Type B pancreatic cell (in vitro differentiated cells): ENCODE measurements around the gene SMCP. TPM values are rescaled to one million over a fixed set of nuclear protein-coding genes. Genes with fewer than 3 reads are reported as not detected.

Source experiments
- DNase-seq: peaks from one replicate; pipeline ENCODE4 v3.0.0; 2021; ENCODE audit warnings: mixed read lengths; ENCODE audit not compliant: unreplicated experiment; ENCODE audit errors: extremely low spot score
- H3K27ac Mint-ChIP-seq: 2 replicates; pipeline ENCODE4 v1.8.0; 2021; ENCODE audit warnings: mild to moderate bottlenecking, mixed read lengths
- H3K27me3 Mint-ChIP-seq: 2 replicates; pipeline ENCODE4 v1.8.0; 2021; ENCODE audit warnings: mixed read lengths
- H3K36me3 Mint-ChIP-seq: 2 replicates; pipeline ENCODE4 v1.8.0; 2021; ENCODE audit warnings: mixed read lengths
- H3K4me1 Mint-ChIP-seq: one replicate; pipeline ENCODE4 v1.8.0; 2021; ENCODE audit warnings: mixed read lengths; ENCODE audit not compliant: unreplicated experiment
- H3K4me3 Mint-ChIP-seq: 2 replicates; pipeline ENCODE4 v1.8.0; 2021; ENCODE audit warnings: mild to moderate bottlenecking, mixed read lengths
- H3K9me3 Mint-ChIP-seq: 2 replicates; pipeline ENCODE4 v1.8.0; 2021; ENCODE audit warnings: mixed read lengths
- total RNA-seq: library from RNA; stranded (reverse); gene quantifications from 2 replicates; pipeline ENCODE4 v1.2.1, GENCODE V29; 2021; ENCODE audit warnings: low replicate concordance
- TF ChIP-seq, protein P1 (sequence below): fragments of 200-600 bp; sonication (generic); conservative IDR thresholded peaks from 2 replicates; pipeline ENCODE4 v1.5.0; 2021; ENCODE audit warnings: antibody characterized with exemption, mild to moderate bottlenecking

The SMCP gene
- total RNA-seq, 1 donor from 2014 or later = not detected

DNA sequence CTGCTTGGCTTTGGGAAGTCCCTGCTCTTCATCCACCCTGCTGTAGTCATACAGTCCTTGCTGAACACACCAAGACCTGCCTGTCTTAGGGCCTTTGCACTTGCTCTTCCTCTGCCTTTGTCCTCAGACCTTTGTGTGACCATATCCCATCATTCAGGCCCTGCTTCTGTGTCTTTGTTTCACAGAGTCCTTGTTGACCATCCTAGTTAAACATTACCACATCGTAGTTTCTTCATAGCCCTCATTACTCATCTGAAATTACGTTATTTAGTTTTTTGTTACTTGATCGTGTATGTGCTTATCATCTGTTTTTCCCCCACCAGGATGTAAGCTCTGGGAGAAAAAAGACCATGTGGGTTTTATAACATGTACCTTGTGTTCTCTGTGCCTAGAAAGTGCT, 50.5 kb downstream of the SMCP start:
- Mint-ChIP-seq H3K36me3 (no peaks in the 10 kb centered on the region), H3K4me1 (no peaks in the 10 kb centered on the region), H3K4me3 (no peak overlapping the region), H3K27ac (no peak overlapping the region), H3K9me3 (peaks cover 14% of the 10 kb centered on the region), H3K27me3 (no peaks in the 10 kb centered on the region)
- TF ChIP-seq, protein P1, sequence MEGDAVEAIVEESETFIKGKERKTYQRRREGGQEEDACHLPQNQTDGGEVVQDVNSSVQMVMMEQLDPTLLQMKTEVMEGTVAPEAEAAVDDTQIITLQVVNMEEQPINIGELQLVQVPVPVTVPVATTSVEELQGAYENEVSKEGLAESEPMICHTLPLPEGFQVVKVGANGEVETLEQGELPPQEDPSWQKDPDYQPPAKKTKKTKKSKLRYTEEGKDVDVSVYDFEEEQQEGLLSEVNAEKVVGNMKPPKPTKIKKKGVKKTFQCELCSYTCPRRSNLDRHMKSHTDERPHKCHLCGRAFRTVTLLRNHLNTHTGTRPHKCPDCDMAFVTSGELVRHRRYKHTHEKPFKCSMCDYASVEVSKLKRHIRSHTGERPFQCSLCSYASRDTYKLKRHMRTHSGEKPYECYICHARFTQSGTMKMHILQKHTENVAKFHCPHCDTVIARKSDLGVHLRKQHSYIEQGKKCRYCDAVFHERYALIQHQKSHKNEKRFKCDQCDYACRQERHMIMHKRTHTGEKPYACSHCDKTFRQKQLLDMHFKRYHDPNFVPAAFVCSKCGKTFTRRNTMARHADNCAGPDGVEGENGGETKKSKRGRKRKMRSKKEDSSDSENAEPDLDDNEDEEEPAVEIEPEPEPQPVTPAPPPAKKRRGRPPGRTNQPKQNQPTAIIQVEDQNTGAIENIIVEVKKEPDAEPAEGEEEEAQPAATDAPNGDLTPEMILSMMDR = no peak
- no peak for DNase-seq

DNA sequence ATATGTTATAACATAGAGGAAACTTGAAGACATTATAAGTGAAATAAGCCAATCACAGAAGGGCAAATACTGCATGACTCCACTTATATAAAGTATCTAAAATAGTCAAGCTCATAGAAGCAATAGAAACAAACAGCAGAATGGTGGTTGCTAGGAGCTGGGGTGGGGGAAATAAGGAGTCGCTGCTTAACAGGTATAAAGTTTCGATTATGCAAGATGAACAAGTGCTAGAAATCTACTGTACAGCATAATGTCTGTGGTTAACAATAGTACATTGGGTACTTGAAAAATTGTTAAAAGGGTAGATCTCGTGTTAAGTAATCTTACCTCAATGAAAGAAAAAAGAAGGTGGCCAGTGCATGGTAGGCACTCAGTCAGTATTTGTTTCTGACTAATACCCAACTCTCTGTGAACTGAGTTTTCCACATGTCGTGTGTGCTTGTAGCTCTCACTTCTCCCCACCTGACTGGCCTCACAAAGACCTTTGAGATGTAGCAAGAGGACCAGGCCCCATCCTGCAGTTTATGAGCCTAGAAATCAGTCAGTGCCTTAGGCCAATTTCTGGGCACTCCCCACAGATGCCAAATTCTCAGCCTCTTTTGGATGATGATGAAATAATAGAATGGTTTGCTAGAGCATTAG, 54.2 kb downstream of the SMCP start:
- no peaks in the 10 kb centered on the region for H3K4me1 Mint-ChIP-seq
- TF ChIP-seq, protein P1 = no peak
- H3K9me3 Mint-ChIP-seq = peaks cover 14% of the 10 kb centered on the region
- no peak overlapping the region for H3K27ac Mint-ChIP-seq
- no peaks in the 10 kb centered on the region for H3K27me3 Mint-ChIP-seq
- no peaks in the 10 kb centered on the region for H3K36me3 Mint-ChIP-seq
- no peak overlapping the region for H3K4me3 Mint-ChIP-seq
- DNase-seq = no peak

GRCh38 chr1:152933196-152933595, 55.1 kb downstream of the SMCP start:
- Mint-ChIP-seq H3K4me3 (no peak overlapping the region), H3K4me1 (no peaks in the 10 kb centered on the region), H3K36me3 (no peaks in the 10 kb centered on the region), H3K27ac (no peak overlapping the region), H3K9me3 (peaks cover 14% of the 10 kb centered on the region), H3K27me3 (no peaks in the 10 kb centered on the region)
- TF ChIP-seq, protein P1 = no peak
- no peak for DNase-seq

Other genes starting within 250 kb of the SMCP start
- not detected in 2 replicates for gene LCE2D, start 214.9 kb upstream of the SMCP start, total RNA-seq
- gene LCE2C, start 203.0 kb upstream of the SMCP start, total RNA-seq = not detected in 2 replicates
- not detected in 2 replicates for gene LCE2B, start 192.2 kb upstream of the SMCP start, total RNA-seq
- gene LCE2A, start 180.0 kb upstream of the SMCP start, total RNA-seq = not detected in 2 replicates
- not detected in 2 replicates for gene LCE4A, start 170.2 kb upstream of the SMCP start, total RNA-seq
- not detected in 2 replicates for gene KPRP, start 120.3 kb upstream of the SMCP start, total RNA-seq
- gene LCE1F, start 103.2 kb upstream of the SMCP start, total RNA-seq = not detected in 2 replicates
- gene LCE1E, start 92.1 kb upstream of the SMCP start, total RNA-seq = not detected in 2 replicates
- gene LCE1D, start 81.6 kb upstream of the SMCP start, total RNA-seq = not detected in 2 replicates
- not detected in 2 replicates for gene LCE1C, start 71.7 kb upstream of the SMCP start, total RNA-seq
- gene LCE1B, start 66.4 kb upstream of the SMCP start, total RNA-seq = not detected in 2 replicates
- gene LCE1A, start 50.8 kb upstream of the SMCP start, total RNA-seq = not detected in 2 replicates
- not detected in 2 replicates for gene LCE6A, start 35.5 kb upstream of the SMCP start, total RNA-seq
- not detected in 2 replicates for gene LCE7A, start 18.3 kb upstream of the SMCP start, total RNA-seq
- gene IVL, start 30.2 kb downstream of the SMCP start, total RNA-seq = 10.9 and 19.3 TPM in 2 replicates
- gene SPRR5, start 68.9 kb downstream of the SMCP start, total RNA-seq = not detected in 2 replicates
- gene SPRR4, start 92.3 kb downstream of the SMCP start, total RNA-seq = not detected in 2 replicates
- 22.2 and 36.3 TPM in 2 replicates for gene SPRR1A, start 105.8 kb downstream of the SMCP start, total RNA-seq
- 155 and 164 TPM in 2 replicates for gene SPRR3, start 123.4 kb downstream of the SMCP start, total RNA-seq
- gene SPRR1B, start 152.9 kb downstream of the SMCP start, total RNA-seq = 93.7 and 274 TPM in 2 replicates
- 1.6 TPM in 1 of 2 replicates, not detected in the other for gene SPRR2D, start 162.8 kb downstream of the SMCP start, total RNA-seq
- gene SPRR2A, start 179.2 kb downstream of the SMCP start, total RNA-seq = 0.75 and 2.3 TPM in 2 replicates
- gene SPRR2B, start 193.3 kb downstream of the SMCP start, total RNA-seq = not detected in 2 replicates
- not detected in 2 replicates for gene SPRR2E, start 216.2 kb downstream of the SMCP start, total RNA-seq
- gene SPRR2F, start 235.2 kb downstream of the SMCP start, total RNA-seq = 2.5 and 5.1 TPM in 2 replicates